ENCODE data around the gene SFSWAP.
"Not testable (repeated sequence)": the region's sequence is repeated elsewhere in the genome, so short reads cannot be mapped to it uniquely, and the experiment has no call there.

DNA sequence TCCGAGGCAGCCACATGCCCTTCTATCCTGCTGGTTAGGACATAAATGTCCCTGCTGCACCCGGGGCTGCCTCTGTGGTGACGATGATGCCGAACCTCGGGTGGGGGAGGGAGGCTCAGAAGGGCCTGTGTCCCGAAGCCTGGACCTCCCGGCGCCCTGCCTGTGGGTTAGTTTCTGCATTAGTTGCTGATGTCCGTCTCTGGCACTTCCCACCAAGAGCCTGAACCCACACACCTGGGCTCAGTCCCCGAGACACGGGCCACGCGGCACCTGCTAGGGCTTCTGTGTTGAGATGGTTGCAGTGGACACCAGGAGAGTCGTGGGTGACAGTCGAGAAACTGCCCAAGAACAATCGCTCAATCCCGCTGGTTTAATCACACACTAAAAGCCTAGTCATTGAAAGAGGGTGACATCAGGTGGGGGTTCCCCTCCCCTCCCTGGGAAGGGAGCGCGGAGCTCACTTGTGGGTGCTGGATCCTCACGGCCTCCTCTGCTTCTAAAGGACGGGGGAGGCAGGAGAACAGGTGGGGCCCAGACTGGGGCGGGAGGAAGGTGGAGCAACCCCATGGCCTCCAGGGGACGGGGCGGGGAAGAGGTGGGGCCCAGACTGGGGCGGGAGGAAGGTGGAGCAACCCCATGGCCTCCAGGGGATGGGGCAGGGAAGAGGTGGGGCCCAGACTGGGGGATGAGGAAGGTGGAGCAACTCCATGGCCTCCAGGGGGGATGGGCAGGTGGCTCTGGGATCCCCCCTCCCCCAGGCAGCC, 29.0 kb upstream of the SFSWAP start:
- TF ChIP-seq, protein P1, sequence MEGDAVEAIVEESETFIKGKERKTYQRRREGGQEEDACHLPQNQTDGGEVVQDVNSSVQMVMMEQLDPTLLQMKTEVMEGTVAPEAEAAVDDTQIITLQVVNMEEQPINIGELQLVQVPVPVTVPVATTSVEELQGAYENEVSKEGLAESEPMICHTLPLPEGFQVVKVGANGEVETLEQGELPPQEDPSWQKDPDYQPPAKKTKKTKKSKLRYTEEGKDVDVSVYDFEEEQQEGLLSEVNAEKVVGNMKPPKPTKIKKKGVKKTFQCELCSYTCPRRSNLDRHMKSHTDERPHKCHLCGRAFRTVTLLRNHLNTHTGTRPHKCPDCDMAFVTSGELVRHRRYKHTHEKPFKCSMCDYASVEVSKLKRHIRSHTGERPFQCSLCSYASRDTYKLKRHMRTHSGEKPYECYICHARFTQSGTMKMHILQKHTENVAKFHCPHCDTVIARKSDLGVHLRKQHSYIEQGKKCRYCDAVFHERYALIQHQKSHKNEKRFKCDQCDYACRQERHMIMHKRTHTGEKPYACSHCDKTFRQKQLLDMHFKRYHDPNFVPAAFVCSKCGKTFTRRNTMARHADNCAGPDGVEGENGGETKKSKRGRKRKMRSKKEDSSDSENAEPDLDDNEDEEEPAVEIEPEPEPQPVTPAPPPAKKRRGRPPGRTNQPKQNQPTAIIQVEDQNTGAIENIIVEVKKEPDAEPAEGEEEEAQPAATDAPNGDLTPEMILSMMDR (IDR thresholded peaks at IDR 0.05 in 8 of 11, conservative IDR thresholded peaks at IDR 0.05 in 3 of 11), result not testable (repeated sequence)
- not testable (repeated sequence) for TF ChIP-seq POLR2AphosphoS5, POLR2A (IDR thresholded peaks at IDR 0.05)

All from spleen (tissue), 7 donors.